ENCODE data around the gene HRAS. TPM values are rescaled to one million over a fixed set of nuclear protein-coding genes. Genes with fewer than 3 reads are reported as not detected.

Gene HRAS
- total and polyA plus RNA-seq, 2 of the 13 experiments (the other 11 are each of a cell fraction or from before 2014, with no cell fraction given): 32.9 to 50.0 TPM

DNA sequence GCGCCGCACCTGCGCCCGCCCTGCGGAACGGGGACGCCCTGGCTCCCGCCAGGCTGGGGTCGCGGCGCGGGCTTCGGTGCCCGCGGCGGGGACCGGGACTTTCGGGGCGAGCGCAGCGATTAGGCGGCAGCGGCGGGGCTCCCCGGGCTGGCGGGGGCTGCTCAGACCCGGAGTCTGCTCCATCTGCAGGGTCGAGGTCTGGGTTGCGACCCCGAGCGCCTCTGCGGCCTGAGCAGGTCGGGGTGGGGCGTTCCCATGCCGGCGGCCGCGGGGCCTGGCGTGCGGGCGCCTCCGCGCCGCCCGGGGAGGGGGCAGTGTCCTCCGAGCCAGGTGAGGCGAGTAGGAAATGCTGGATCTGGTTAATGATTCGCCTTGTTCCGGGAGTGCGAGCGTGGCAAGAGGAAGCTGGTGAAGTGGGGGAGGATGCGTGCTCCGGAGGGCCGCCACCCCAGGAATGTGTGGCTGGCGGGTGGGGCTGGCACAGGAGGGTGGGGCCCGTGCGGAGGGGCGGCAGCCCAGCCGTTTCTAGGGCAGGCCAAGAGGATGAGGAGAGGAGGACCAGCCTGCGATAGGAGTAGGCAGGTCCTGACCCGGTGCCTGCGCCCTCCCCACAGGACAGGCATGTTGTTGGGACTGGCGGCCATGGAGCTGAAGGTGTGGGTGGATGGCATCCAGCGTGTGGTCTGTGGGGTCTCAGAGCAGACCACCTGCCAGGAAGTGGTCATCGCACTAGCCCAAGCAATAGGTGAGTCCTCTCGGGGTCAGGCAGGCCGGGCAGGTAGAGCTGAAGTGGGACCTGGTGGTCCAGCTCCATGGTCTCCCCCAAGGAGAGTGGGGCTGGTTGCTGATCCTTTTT, 26.0 kb upstream of the HRAS start (continued):
- TF ChIP-seq, protein P1, sequence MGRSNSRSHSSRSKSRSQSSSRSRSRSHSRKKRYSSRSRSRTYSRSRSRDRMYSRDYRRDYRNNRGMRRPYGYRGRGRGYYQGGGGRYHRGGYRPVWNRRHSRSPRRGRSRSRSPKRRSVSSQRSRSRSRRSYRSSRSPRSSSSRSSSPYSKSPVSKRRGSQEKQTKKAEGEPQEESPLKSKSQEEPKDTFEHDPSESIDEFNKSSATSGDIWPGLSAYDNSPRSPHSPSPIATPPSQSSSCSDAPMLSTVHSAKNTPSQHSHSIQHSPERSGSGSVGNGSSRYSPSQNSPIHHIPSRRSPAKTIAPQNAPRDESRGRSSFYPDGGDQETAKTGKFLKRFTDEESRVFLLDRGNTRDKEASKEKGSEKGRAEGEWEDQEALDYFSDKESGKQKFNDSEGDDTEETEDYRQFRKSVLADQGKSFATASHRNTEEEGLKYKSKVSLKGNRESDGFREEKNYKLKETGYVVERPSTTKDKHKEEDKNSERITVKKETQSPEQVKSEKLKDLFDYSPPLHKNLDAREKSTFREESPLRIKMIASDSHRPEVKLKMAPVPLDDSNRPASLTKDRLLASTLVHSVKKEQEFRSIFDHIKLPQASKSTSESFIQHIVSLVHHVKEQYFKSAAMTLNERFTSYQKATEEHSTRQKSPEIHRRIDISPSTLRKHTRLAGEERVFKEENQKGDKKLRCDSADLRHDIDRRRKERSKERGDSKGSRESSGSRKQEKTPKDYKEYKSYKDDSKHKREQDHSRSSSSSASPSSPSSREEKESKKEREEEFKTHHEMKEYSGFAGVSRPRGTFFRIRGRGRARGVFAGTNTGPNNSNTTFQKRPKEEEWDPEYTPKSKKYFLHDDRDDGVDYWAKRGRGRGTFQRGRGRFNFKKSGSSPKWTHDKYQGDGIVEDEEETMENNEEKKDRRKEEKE (IDR thresholded peaks at IDR 0.05): no peak
- TF ChIP-seq, protein P2, sequence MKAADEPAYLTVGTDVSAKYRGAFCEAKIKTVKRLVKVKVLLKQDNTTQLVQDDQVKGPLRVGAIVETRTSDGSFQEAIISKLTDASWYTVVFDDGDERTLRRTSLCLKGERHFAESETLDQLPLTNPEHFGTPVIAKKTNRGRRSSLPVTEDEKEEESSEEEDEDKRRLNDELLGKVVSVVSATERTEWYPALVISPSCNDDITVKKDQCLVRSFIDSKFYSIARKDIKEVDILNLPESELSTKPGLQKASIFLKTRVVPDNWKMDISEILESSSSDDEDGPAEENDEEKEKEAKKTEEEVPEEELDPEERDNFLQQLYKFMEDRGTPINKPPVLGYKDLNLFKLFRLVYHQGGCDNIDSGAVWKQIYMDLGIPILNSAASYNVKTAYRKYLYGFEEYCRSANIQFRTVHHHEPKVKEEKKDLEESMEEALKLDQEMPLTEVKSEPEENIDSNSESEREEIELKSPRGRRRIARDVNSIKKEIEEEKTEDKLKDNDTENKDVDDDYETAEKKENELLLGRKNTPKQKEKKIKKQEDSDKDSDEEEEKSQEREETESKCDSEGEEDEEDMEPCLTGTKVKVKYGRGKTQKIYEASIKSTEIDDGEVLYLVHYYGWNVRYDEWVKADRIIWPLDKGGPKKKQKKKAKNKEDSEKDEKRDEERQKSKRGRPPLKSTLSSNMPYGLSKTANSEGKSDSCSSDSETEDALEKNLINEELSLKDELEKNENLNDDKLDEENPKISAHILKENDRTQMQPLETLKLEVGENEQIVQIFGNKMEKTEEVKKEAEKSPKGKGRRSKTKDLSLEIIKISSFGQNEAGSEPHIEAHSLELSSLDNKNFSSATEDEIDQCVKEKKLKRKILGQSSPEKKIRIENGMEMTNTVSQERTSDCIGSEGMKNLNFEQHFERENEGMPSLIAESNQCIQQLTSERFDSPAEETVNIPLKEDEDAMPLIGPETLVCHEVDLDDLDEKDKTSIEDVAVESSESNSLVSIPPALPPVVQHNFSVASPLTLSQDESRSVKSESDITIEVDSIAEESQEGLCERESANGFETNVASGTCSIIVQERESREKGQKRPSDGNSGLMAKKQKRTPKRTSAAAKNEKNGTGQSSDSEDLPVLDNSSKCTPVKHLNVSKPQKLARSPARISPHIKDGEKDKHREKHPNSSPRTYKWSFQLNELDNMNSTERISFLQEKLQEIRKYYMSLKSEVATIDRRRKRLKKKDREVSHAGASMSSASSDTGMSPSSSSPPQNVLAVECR (CRISPR knock-in tag; IDR thresholded peaks at IDR 0.05; ENCODE audit: borderline replicate concordance): peak; percentile 77
- TF ChIP-seq, protein P3, sequence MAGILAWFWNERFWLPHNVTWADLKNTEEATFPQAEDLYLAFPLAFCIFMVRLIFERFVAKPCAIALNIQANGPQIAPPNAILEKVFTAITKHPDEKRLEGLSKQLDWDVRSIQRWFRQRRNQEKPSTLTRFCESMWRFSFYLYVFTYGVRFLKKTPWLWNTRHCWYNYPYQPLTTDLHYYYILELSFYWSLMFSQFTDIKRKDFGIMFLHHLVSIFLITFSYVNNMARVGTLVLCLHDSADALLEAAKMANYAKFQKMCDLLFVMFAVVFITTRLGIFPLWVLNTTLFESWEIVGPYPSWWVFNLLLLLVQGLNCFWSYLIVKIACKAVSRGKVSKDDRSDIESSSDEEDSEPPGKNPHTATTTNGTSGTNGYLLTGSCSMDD (CRISPR knock-in tag; IDR thresholded peaks at IDR 0.05): no peak
- TF ChIP-seq ZNF792 (CRISPR knock-in tag; IDR thresholded peaks at IDR 0.05): 0 out of 2 replicates have a peak, but pooled peaks have one; percentile 22
- no peak for TF ChIP-seq MTF1 (CRISPR knock-in tag; IDR thresholded peaks at IDR 0.05)
- TF ChIP-seq ZNF772 (CRISPR knock-in tag; IDR thresholded peaks at IDR 0.05): no peak
- TF ChIP-seq, protein P4, sequence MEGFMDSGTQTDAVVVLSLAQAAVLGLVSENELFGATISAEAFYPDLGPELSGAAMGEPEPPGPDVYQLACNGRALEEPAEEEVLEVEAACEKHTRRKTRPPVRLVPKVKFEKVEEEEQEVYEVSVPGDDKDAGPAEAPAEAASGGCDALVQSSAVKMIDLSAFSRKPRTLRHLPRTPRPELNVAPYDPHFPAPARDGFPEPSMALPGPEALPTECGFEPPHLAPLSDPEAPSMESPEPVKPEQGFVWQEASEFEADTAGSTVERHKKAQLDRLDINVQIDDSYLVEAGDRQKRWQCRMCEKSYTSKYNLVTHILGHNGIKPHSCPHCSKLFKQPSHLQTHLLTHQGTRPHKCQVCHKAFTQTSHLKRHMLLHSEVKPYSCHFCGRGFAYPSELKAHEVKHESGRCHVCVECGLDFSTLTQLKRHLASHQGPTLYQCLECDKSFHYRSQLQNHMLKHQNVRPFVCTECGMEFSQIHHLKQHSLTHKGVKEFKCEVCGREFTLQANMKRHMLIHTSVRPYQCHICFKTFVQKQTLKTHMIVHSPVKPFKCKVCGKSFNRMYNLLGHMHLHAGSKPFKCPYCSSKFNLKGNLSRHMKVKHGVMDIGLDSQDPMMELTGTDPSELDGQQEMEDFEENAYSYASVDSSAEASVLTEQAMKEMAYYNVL (CRISPR knock-in tag; IDR thresholded peaks at IDR 0.05; ENCODE audit: borderline replicate concordance): no peak
- no peak for TF ChIP-seq ZNF333 (CRISPR knock-in tag; IDR thresholded peaks at IDR 0.05; ENCODE audit: borderline replicate concordance)
- TF ChIP-seq ZNF558 (CRISPR knock-in tag; IDR thresholded peaks at IDR 0.05; ENCODE audit: borderline replicate concordance): peak; percentile 38; the same call in 1 of the 2 replicates
- no peak for TF ChIP-seq ZNF672 (CRISPR knock-in tag; IDR thresholded peaks at IDR 0.05)
- TF ChIP-seq PPARG (CRISPR knock-in tag; conservative IDR thresholded peaks at IDR 0.05): no peak
- TF ChIP-seq, protein P5, sequence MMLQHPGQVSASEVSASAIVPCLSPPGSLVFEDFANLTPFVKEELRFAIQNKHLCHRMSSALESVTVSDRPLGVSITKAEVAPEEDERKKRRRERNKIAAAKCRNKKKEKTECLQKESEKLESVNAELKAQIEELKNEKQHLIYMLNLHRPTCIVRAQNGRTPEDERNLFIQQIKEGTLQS (CRISPR knock-in tag; IDR thresholded peaks at IDR 0.05): no peak
- no peak for TF ChIP-seq SAFB2 (CRISPR knock-in tag; IDR thresholded peaks at IDR 0.05; ENCODE audit: borderline replicate concordance, low read depth)
- TF ChIP-seq CBX1 (IDR thresholded peaks at IDR 0.05; ENCODE audit: low read depth): no peak
- TF ChIP-seq NR2F2 (IDR thresholded peaks at IDR 0.05; ENCODE audit: borderline replicate concordance, low read depth): no peak
- no peak for TF ChIP-seq ZFYVE20 (CRISPR knock-in tag; IDR thresholded peaks at IDR 0.05; ENCODE audit: borderline replicate concordance, low read depth)
- peak; percentile 52; the same call in 1 of the 2 replicates for TF ChIP-seq ZKSCAN8 (CRISPR knock-in tag; IDR thresholded peaks at IDR 0.05; ENCODE audit: borderline replicate concordance)
- peak; percentile 61; the same call in 1 of the 2 replicates for TF ChIP-seq KLF6 (CRISPR knock-in tag; IDR thresholded peaks at IDR 0.05)
- no peak for TF ChIP-seq ZNF552 (CRISPR knock-in tag; IDR thresholded peaks at IDR 0.05; ENCODE audit: borderline replicate concordance)
